ENCODE data around the gene TPT1.

Gene TPT1

GRCh38 chr13:45339867-45340266 is 1.1 kb downstream of the TPT1 start:
- Histone ChIP-seq H3K4me3 (ENCODE audit: low read depth, low read length) (peak overlapping the region; percentile 80), H3K4me1 (ENCODE audit: control insufficient read depth, insufficient read depth, low read length) (peaks cover 12% of the 10 kb centered on the region), H3K9me3 (ENCODE audit: control insufficient read depth, insufficient read depth, low read depth, low read length) (no peaks in the 10 kb centered on the region), H3K27ac (ENCODE audit: extremely low read depth, low read depth, low read length) (peak overlapping the region; percentile 91; the same call in 1 of the 2 replicates), H3K36me3 (ENCODE audit: control insufficient read depth in 2 of 2, insufficient read depth in 1 of 2, low read length in 2 of 2) (peaks cover 39 to 57% of the 10 kb centered on the region in 2 experiments)
- no peak for TF ChIP-seq ZNF548 (tag by site-specific recombination; IDR thresholded peaks at IDR 0.05)
- TF ChIP-seq ZXDB (tag by site-specific recombination; IDR thresholded peaks at IDR 0.05) = no peak
- no peak for TF ChIP-seq ZNF510 (tag by site-specific recombination; IDR thresholded peaks at IDR 0.05; ENCODE audit: insufficient replicate concordance)
- TF ChIP-seq PRDM4 (tag by site-specific recombination; IDR thresholded peaks at IDR 0.05) = no peak
- TF ChIP-seq ZNF223 (tag by site-specific recombination; IDR thresholded peaks at IDR 0.05) = no peak
- no peak for TF ChIP-seq YY2 (tag by site-specific recombination; IDR thresholded peaks at IDR 0.05)
- TF ChIP-seq ZNF837 (tag by site-specific recombination; IDR thresholded peaks at IDR 0.05) = no peak
- TF ChIP-seq, protein P1, sequence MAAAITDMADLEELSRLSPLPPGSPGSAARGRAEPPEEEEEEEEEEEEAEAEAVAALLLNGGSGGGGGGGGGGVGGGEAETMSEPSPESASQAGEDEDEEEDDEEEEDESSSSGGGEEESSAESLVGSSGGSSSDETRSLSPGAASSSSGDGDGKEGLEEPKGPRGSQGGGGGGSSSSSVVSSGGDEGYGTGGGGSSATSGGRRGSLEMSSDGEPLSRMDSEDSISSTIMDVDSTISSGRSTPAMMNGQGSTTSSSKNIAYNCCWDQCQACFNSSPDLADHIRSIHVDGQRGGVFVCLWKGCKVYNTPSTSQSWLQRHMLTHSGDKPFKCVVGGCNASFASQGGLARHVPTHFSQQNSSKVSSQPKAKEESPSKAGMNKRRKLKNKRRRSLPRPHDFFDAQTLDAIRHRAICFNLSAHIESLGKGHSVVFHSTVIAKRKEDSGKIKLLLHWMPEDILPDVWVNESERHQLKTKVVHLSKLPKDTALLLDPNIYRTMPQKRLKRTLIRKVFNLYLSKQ (tag by site-specific recombination; IDR thresholded peaks at IDR 0.05; ENCODE audit: borderline replicate concordance) = no peak
- TF ChIP-seq KLF7 (tag by site-specific recombination; IDR thresholded peaks at IDR 0.05; ENCODE audit: borderline replicate concordance) = no peak
- TF ChIP-seq ZNF701 (tag by site-specific recombination; IDR thresholded peaks at IDR 0.05) = no peak
- TF ChIP-seq ZNF394 (tag by site-specific recombination; IDR thresholded peaks at IDR 0.05; ENCODE audit: borderline replicate concordance) = no peak
- no peak for TF ChIP-seq REPIN1 (tag by site-specific recombination; IDR thresholded peaks at IDR 0.05; ENCODE audit: low read depth)
- no peak for TF ChIP-seq ZSCAN16 (tag by site-specific recombination; IDR thresholded peaks at IDR 0.05)
- no peak for TF ChIP-seq ZNF501 (tag by site-specific recombination; IDR thresholded peaks at IDR 0.05)
- TF ChIP-seq PRDM2 (tag by site-specific recombination; IDR thresholded peaks at IDR 0.05; ENCODE audit: borderline replicate concordance) = no peak
- TF ChIP-seq ZNF398 (tag by site-specific recombination; IDR thresholded peaks at IDR 0.05) = no peak
- no peak for TF ChIP-seq ZNF133 (tag by site-specific recombination; IDR thresholded peaks at IDR 0.05)
- ChIA-PET POLR2A (interaction anchor here (1.2 to 3.4 kb wide), 4 partner anchors 8 to 75 kb away, joined by 3 to 47 read pairs (median 6); no protein-coding TSS in a partner anchor), CTCF (interaction anchor here (0.6 to 1.0 kb wide), 6 partner anchors 11 to 297 kb away, joined by 3 to 4 read pairs (median 3); no protein-coding TSS in a partner anchor)
